Mesodermal cell (in vitro differentiated cells): ENCODE measurements around the gene ONECUT1.

Experiments used
- H3K27ac ChIP-seq: 2 replicates; pipeline ENCODE4 v1.7.0; 2013; ENCODE audit warnings: mild to moderate bottlenecking, low read depth, low read length, moderate library complexity; ENCODE audit not compliant: severe bottlenecking
- H3K36me3 ChIP-seq: 2 replicates; pipeline ENCODE4 v1.7.1; 2013; ENCODE audit warnings: mild to moderate bottlenecking, low read length, moderate library complexity; ENCODE audit not compliant: control insufficient read depth, insufficient read depth
- H3K4me1 ChIP-seq: one replicate; pipeline ENCODE4 v1.7.1; 2013; ENCODE audit warnings: mild to moderate bottlenecking, low read length; ENCODE audit not compliant: insufficient read depth, control insufficient read depth, poor library complexity, severe bottlenecking
- H3K4me3 ChIP-seq: 2 replicates; pipeline ENCODE4 v1.7.0; 2013; ENCODE audit warnings: low read length, control low read depth, mild to moderate bottlenecking; ENCODE audit not compliant: insufficient read depth, poor library complexity, severe bottlenecking; ENCODE audit errors: extremely low read depth
- H3K9me3 ChIP-seq: 2 replicates; pipeline ENCODE4 v1.7.1; 2013; ENCODE audit warnings: mild to moderate bottlenecking, low read length, moderate library complexity; ENCODE audit not compliant: control insufficient read depth
- whole genome bisulfite sequencing, 2 experiments: methylation state at CpG; one replicate each; pipeline ENCODE4 v1.1.5; 2013; ENCODE audit warnings: missing lambda C conversion rate in 2 of 2; ENCODE audit not compliant: insufficient coverage in 2 of 2; 5-methylcytosine and 5-hydroxymethylcytosine counted together

The ONECUT1 gene

DNA sequence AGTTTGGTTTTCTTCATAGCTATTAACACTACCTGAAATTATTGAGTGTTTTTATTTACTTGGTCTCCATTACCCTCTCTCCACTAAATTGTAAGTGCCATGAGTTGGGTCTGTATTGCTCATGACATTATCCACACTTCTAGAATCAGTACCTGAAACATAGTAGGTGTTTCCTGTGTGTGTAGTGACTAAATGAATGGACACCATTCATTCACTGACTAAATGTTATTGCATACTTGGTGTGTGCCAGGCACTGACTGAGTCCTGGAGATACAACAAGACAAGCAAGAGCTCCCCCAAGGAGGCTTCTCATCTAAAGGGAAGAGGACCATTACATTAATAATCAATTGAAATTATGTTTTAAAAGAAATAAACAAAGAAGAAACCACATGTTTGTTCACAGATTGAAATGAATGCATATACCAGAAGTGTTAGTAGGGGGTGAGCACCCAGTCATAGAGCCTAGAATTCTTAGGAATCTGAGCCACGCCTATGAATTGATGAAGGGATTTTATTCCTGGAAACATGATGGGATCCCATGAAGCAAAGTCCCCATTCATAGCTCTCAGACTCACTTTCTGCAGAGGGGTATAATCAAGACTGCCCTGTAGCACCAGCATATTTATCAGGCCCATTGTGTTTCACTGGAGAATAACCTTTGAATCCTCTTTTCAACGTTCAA lies 79.3 kb downstream of the ONECUT1 start:
- peaks cover 8% of the 10 kb centered on the region for H3K4me1 ChIP-seq
- H3K4me3 ChIP-seq: no peak overlapping the region
- no peak overlapping the region for H3K27ac ChIP-seq
- H3K9me3 ChIP-seq: no peaks in the 10 kb centered on the region
- 78 to 86% methylated on average over 1 of the region's 2 CpGs for WGBS, 2 experiments
- no peaks in the 10 kb centered on the region for H3K36me3 ChIP-seq

DNA sequence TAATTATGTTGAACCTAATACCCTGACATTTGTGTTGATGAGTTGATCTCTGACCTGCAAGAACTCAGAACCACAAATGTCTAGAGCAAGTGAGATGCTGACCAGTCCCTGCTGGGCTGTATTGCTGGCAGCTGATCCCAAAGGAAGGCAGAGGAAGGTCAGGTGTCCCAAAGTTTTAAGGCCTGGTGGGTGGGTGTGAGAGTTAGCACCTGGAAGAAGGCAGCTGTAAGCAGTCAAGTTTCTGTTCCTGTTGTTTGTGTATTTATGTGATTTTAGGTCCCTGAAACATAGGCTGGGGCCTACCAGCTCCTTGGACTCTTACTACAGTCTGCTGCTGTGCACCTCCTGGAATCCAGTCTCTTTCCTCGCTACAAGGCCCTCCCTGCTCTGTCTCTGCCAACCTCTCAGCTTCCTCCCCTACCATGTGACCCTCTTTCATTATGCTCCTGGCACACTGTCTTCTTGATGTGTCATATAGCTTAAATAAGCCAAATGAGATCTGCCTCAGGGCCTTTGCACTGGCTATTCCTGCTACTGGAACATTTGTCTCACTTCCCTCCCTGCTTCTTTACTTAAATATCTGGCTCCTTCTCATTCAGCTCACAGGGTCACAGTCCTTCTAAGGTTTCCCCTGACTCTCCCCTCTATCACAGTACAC lies 80.0 kb downstream of the ONECUT1 start:
- 80 to 88% methylated on average over 1 of the region's 1 CpG for WGBS, 2 experiments
- Histone ChIP-seq H3K4me3 (no peak overlapping the region), H3K4me1 (peaks cover 8% of the 10 kb centered on the region), H3K9me3 (no peaks in the 10 kb centered on the region), H3K36me3 (no peaks in the 10 kb centered on the region), H3K27ac (no peak overlapping the region)

DNA sequence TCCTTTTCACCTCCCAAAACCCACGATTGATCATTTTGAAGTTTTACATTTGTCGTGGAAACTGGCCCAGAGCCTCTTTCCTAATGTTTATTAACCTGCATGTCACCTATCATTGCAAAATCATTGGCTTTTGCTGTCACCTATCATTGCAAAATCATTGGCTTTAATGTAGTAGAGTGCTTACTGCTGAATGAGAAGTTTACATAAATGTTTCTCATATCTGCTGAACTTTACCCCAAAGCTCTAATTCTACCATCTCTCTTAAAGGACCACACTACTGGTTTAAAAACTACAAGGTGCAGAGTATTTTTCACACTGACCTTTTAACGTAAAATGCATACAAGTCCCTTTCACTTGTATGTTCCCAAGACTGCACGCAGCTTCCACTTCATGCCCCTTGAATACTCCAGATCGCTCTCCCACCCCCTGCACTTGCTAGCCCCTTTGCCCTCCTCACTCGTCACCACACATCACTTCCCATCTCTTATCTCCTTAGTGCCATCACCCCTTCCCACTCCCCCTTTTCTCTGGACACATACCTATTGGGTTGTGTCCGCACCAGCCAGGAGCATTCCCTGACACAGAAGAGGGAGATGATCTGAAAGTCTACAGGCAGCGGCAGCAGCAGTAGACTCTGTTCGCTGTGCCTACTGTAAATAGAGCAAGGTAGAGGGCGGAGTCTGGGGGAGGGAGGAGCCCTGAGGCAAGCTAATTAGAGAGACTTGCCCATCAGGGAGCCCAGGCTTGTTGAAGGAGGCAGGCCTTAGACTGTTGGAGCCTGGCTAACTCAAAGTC lies 80.8 kb downstream of the ONECUT1 start:
- Histone ChIP-seq H3K4me1 (peaks cover 8% of the 10 kb centered on the region), H3K27ac (no peak overlapping the region), H3K36me3 (no peaks in the 10 kb centered on the region), H3K9me3 (no peaks in the 10 kb centered on the region), H3K4me3 (no peak overlapping the region)
- WGBS, 2 experiments: 45 to 50% methylated on average over 8 to 9 of the region's 10 CpGs
